ENCODE data around the gene PTPN4. TPM values are rescaled to one million over a fixed set of nuclear protein-coding genes. Genes with fewer than 3 reads are reported as not detected.

PTPN4 gene
- polyA plus RNA-seq, 3 donors = 5.5 to 6.7 (median 5.7) TPM

- Histone ChIP-seq H3K36me3 (replicated peaks in 1 of 2; ENCODE audit: control insufficient read depth in 1 of 2, insufficient read depth in 2 of 2, low read length in 2 of 2) (no peaks in the 10 kb centered on the region), H3K9me3 (replicated peaks in 1 of 2; ENCODE audit: control insufficient read depth in 1 of 2, insufficient read depth in 1 of 2, low read length in 2 of 2) (no peaks in the 10 kb centered on the region), H3K4me3 (replicated peaks in 1 of 3; ENCODE audit: low read depth in 2 of 3, low read length in 3 of 3) (no peak overlapping the region), H4K20me1 (ENCODE audit: insufficient read depth, low read length) (no peaks in the 10 kb centered on the region), H3K27ac (ENCODE audit: low read depth in 1 of 2, low read length in 2 of 2) (no peak overlapping the region), H3K4me2 (replicated peaks; ENCODE audit: extremely low read depth, low read length, poor library complexity, severe bottlenecking) (no peak overlapping the region), H3K79me2 (ENCODE audit: insufficient read depth, low read length) (no peaks in the 10 kb centered on the region), H2AFZ (ENCODE audit: insufficient read depth, low read depth, low read length, poor library complexity, severe bottlenecking) (no peak overlapping the region), H3K4me1 (ENCODE audit: control insufficient read depth in 1 of 2, insufficient read depth in 2 of 2, low read length in 2 of 2) (peaks cover 7 to 15% of the 10 kb centered on the region in 2 donors), H3K27me3 (ENCODE audit: control insufficient read depth in 2 of 2, insufficient read depth in 2 of 2, low read length in 2 of 2) (no peaks in the 10 kb centered on the region), H3K9ac (ENCODE audit: insufficient read depth, low read length, poor library complexity, severe bottlenecking) (no peak overlapping the region)
- Mint-ChIP-seq H3K27me3 (ENCODE audit: low read depth in 3 of 3) (peaks cover 0 to 3% (median 0%) of the 10 kb centered on the region in 3 donors), H3K27ac (peak overlapping the region in 1 of 7 donors; percentile 47), H3K36me3 (no peaks in the 10 kb centered on the region), H3K4me3 (no peak overlapping the region), H3K4me1 (peaks cover 10% of the 10 kb centered on the region), H3K9me3 (peaks cover 0 to 1% (median 0%) of the 10 kb centered on the region in 7 donors)
- WGBS (ENCODE audit: insufficient coverage) = 84% methylated on average over 2 of the region's 2 CpGs
- no peak for DNase-seq
- TF ChIP-seq, protein P1, sequence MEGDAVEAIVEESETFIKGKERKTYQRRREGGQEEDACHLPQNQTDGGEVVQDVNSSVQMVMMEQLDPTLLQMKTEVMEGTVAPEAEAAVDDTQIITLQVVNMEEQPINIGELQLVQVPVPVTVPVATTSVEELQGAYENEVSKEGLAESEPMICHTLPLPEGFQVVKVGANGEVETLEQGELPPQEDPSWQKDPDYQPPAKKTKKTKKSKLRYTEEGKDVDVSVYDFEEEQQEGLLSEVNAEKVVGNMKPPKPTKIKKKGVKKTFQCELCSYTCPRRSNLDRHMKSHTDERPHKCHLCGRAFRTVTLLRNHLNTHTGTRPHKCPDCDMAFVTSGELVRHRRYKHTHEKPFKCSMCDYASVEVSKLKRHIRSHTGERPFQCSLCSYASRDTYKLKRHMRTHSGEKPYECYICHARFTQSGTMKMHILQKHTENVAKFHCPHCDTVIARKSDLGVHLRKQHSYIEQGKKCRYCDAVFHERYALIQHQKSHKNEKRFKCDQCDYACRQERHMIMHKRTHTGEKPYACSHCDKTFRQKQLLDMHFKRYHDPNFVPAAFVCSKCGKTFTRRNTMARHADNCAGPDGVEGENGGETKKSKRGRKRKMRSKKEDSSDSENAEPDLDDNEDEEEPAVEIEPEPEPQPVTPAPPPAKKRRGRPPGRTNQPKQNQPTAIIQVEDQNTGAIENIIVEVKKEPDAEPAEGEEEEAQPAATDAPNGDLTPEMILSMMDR (IDR thresholded peaks at IDR 0.05) = no peak
- intact Hi-C loops (cut with micrococcal nuclease) = no loop called here
These were observed 8.0 kb upstream of the PTPN4 start for GRCh38 chr2:119751706-119752105.

GRCh38 chr2:119753041-119753929 lies 6.4 kb upstream of the PTPN4 start:
- peak overlapping the region; percentile 41 to 79 (median 77) for H3K27ac Mint-ChIP-seq

More at GRCh38 chr2:119753041-119753929, 6.4 kb upstream of the PTPN4 start:
- Histone ChIP-seq H3K36me3 (replicated peaks in 1 of 2; ENCODE audit: control insufficient read depth in 1 of 2, insufficient read depth in 2 of 2, low read length in 2 of 2) (no peaks in the 10 kb centered on the region), H3K4me3 (replicated peaks in 1 of 3; ENCODE audit: low read depth in 2 of 3, low read length in 3 of 3) (peak overlapping the region in 1 of 3 experiments; percentile 33), H3K9me3 (replicated peaks in 1 of 2; ENCODE audit: control insufficient read depth in 1 of 2, insufficient read depth in 1 of 2, low read length in 2 of 2) (no peaks in the 10 kb centered on the region), H4K20me1 (ENCODE audit: insufficient read depth, low read length) (no peaks in the 10 kb centered on the region), H3K27me3 (ENCODE audit: control insufficient read depth in 2 of 2, insufficient read depth in 2 of 2, low read length in 2 of 2) (no peaks in the 10 kb centered on the region), H3K9ac (ENCODE audit: insufficient read depth, low read length, poor library complexity, severe bottlenecking) (no peak overlapping the region), H3K27ac (ENCODE audit: low read depth in 1 of 2, low read length in 2 of 2) (peak overlapping the region in 1 of 2 donors; percentile 55), H3K4me1 (ENCODE audit: control insufficient read depth in 1 of 2, insufficient read depth in 2 of 2, low read length in 2 of 2) (peaks cover 7 to 15% of the 10 kb centered on the region in 2 donors), H3K79me2 (ENCODE audit: insufficient read depth, low read length) (no peaks in the 10 kb centered on the region), H2AFZ (ENCODE audit: insufficient read depth, low read depth, low read length, poor library complexity, severe bottlenecking) (no peak overlapping the region), H3K4me2 (replicated peaks; ENCODE audit: extremely low read depth, low read length, poor library complexity, severe bottlenecking) (peak overlapping the region; percentile 52)
- Mint-ChIP-seq H3K4me1 (peaks cover 10% of the 10 kb centered on the region), H3K4me3 (peak overlapping the region in 1 of 2 donors; percentile 73), H3K27me3 (ENCODE audit: low read depth in 3 of 3) (peaks cover 0 to 3% (median 0%) of the 10 kb centered on the region in 3 donors), H3K36me3 (no peaks in the 10 kb centered on the region), H3K9me3 (peaks cover 0 to 1% (median 0%) of the 10 kb centered on the region in 7 donors)
- intact Hi-C loops (cut with micrococcal nuclease) = no loop called here
- TF ChIP-seq, protein P1 (IDR thresholded peaks at IDR 0.05) = peak; percentile 39
- 0% methylated on average over 2 of the region's 7 CpGs for WGBS (ENCODE audit: insufficient coverage)
- peak in 2 of 3 donors; percentile 37 to 42 for DNase-seq

All from CD14-positive monocyte (primary cell).